ENCODE results near the gene GID4.

The GID4 gene

GRCh38 chr17:18117533-18117932 lies 78.3 kb downstream of the GID4 start:
- DNase-seq (ENCODE audit: low read depth, low spot score), result no peak
- H3K4me3 ChIP-seq (ENCODE audit: low read depth, low read length), result no peak overlapping the region
- in situ Hi-C loops (cut with HindIII; ENCODE audit: low sequenced_read_pairs), result no loop called here
- no peak for TF ChIP-seq CTCF (IDR thresholded peaks at IDR 0.05; ENCODE audit: low read depth, low read length)

Measured in astrocyte of the spinal cord (primary cell).